ENCODE results near the gene APMAP. TPM values are rescaled to one million over a fixed set of nuclear protein-coding genes. Genes with fewer than 3 reads are reported as not detected.

Gene APMAP
- total and polyA plus RNA-seq, 2 of the 13 experiments (the other 11 are each of a cell fraction or from before 2014, with no cell fraction given): 168 to 214 TPM

GRCh38 chr20:24994470-24995368, 2.2 kb upstream of the APMAP start (continued):
- TF ChIP-seq CENPX (CRISPR knock-in tag; IDR thresholded peaks at IDR 0.05): no peak
- no peak for TF ChIP-seq ZBTB14 (CRISPR knock-in tag; IDR thresholded peaks at IDR 0.05)
- TF ChIP-seq NAIF1 (CRISPR knock-in tag; IDR thresholded peaks at IDR 0.05; ENCODE audit: borderline replicate concordance): no peak
- TF ChIP-seq KDM4B (CRISPR knock-in tag; IDR thresholded peaks at IDR 0.05): no peak
- TF ChIP-seq ZNF205 (CRISPR knock-in tag; IDR thresholded peaks at IDR 0.05): 0 out of 2 replicates have a peak, but pooled peaks have one; percentile 20
- no peak for TF ChIP-seq ZNF160 (CRISPR knock-in tag; IDR thresholded peaks at IDR 0.05)
- TF ChIP-seq ZNF639 (CRISPR knock-in tag; conservative IDR thresholded peaks at IDR 0.05): no peak
- TF ChIP-seq ZNF446 (CRISPR knock-in tag; IDR thresholded peaks at IDR 0.05): no peak
- no peak for TF ChIP-seq ZBTB42 (CRISPR knock-in tag; IDR thresholded peaks at IDR 0.05)
- TF ChIP-seq YEATS2 (CRISPR knock-in tag; IDR thresholded peaks at IDR 0.05; ENCODE audit: borderline replicate concordance): no peak
- TF ChIP-seq SAP130 (CRISPR knock-in tag; IDR thresholded peaks at IDR 0.05; ENCODE audit: low read depth): peak; percentile 57
- TF ChIP-seq ZNF770 (CRISPR knock-in tag; IDR thresholded peaks at IDR 0.05): no peak
- 0 out of 2 replicates have a peak, but pooled peaks have one; percentile 26 for TF ChIP-seq ATF5 (CRISPR knock-in tag; IDR thresholded peaks at IDR 0.05; ENCODE audit: low read depth)
- 0 out of 2 replicates have a peak, but pooled peaks have one; percentile 49 for TF ChIP-seq MIER3 (CRISPR knock-in tag; IDR thresholded peaks at IDR 0.05; ENCODE audit: borderline replicate concordance)
- no peak for TF ChIP-seq NFATC3 (CRISPR knock-in tag; IDR thresholded peaks at IDR 0.05)
- no peak for TF ChIP-seq ATF7-NPFF (CRISPR knock-in tag; IDR thresholded peaks at IDR 0.05; ENCODE audit: low read depth)
- peak; percentile 17; the same call in 1 of the 2 replicates for TF ChIP-seq ZBTB33 (CRISPR knock-in tag; IDR thresholded peaks at IDR 0.05)
- no peak; the same call in 1 of the 2 replicates for TF ChIP-seq DNMT3B (CRISPR knock-in tag; conservative IDR thresholded peaks at IDR 0.05)
- TF ChIP-seq ZNF253 (CRISPR knock-in tag; IDR thresholded peaks at IDR 0.05; ENCODE audit: borderline replicate concordance): no peak
- no peak for TF ChIP-seq MTF1 (CRISPR knock-in tag; IDR thresholded peaks at IDR 0.05)
- no peak for TF ChIP-seq ZNF232 (CRISPR knock-in tag; IDR thresholded peaks at IDR 0.05; ENCODE audit: borderline replicate concordance)

Measured in HepG2 (cell line).